Mammary epithelial cell (primary cell): Measurements from ENCODE around the gene VWA2.

Experiments
- EZH2 ChIP-seq: IDR thresholded peaks from 2 replicates; pipeline ENCODE4 v1.6.1; 2012; ENCODE audit warnings: low read length, inconsistent platforms, borderline replicate concordance
- TF ChIP-seq, protein P1 (sequence below), 2 donors: IDR thresholded peaks in 1 of 2; conservative IDR thresholded peaks in 1 of 2; 2 replicates each; pipeline ENCODE4 v1.5.1; 2011 to 2012; ENCODE audit warnings: inconsistent platforms in 2 of 2, low read length in 2 of 2, mild to moderate bottlenecking in 2 of 2, control low read depth in 1 of 2, low read depth in 1 of 2; ENCODE audit not compliant: insufficient read depth in 1 of 2; ENCODE audit errors: extremely low read depth in 1 of 2

DNA sequence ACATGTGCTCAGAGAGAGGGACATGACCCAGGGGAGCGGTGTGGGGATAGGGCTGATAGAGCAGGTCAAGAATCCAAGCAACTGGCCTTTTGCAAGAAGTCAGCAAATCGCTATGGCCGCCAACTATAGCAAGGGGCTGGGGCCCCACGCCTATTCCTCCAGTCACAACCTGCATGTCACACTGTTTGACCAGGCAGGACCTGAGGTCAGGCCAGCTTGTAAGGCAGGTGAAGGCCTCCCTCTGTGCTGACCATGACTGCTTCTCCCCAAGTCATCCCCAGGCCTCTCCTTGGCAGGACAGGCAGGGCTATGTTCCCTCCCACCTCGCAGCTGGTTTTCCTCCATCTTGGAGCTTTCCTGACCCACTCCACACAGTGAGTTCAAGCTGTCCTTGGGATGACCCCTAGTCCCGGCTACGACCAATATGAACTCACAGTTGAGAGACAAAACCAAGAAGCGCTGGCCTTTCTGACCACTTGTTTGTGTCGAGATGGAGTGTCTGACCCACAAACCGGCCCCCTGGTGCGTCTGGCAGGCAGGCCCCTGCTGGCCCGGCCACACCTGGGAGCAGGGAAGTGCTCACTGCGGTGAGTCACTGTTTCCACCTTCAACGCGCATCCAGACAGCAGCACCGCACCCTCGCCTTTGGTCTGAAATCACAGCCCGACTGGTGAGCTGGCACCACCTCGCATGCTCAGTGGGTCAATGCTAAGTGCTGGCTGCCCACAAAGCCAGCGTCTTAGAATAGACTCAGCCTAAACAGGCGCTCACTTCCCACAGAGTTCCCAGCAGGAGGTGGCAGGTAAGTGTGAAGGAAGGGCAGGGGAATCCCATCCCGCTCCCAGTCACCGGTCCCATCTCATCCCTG, 81.4 kb downstream of the VWA2 start:
- TF ChIP-seq EZH2 = no peak
- TF ChIP-seq, protein P1, sequence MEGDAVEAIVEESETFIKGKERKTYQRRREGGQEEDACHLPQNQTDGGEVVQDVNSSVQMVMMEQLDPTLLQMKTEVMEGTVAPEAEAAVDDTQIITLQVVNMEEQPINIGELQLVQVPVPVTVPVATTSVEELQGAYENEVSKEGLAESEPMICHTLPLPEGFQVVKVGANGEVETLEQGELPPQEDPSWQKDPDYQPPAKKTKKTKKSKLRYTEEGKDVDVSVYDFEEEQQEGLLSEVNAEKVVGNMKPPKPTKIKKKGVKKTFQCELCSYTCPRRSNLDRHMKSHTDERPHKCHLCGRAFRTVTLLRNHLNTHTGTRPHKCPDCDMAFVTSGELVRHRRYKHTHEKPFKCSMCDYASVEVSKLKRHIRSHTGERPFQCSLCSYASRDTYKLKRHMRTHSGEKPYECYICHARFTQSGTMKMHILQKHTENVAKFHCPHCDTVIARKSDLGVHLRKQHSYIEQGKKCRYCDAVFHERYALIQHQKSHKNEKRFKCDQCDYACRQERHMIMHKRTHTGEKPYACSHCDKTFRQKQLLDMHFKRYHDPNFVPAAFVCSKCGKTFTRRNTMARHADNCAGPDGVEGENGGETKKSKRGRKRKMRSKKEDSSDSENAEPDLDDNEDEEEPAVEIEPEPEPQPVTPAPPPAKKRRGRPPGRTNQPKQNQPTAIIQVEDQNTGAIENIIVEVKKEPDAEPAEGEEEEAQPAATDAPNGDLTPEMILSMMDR (conservative IDR thresholded peaks at IDR 0.05 in 1 of 2, IDR thresholded peaks at IDR 0.05 in 1 of 2; ENCODE audit: extremely low read depth in 1 of 2, insufficient read depth in 1 of 2, low read depth in 1 of 2, low read length in 2 of 2) = peak in 1 of 2 donors; percentile 1
